ENCODE data around the gene TACC2.

TACC2 gene

DNA sequence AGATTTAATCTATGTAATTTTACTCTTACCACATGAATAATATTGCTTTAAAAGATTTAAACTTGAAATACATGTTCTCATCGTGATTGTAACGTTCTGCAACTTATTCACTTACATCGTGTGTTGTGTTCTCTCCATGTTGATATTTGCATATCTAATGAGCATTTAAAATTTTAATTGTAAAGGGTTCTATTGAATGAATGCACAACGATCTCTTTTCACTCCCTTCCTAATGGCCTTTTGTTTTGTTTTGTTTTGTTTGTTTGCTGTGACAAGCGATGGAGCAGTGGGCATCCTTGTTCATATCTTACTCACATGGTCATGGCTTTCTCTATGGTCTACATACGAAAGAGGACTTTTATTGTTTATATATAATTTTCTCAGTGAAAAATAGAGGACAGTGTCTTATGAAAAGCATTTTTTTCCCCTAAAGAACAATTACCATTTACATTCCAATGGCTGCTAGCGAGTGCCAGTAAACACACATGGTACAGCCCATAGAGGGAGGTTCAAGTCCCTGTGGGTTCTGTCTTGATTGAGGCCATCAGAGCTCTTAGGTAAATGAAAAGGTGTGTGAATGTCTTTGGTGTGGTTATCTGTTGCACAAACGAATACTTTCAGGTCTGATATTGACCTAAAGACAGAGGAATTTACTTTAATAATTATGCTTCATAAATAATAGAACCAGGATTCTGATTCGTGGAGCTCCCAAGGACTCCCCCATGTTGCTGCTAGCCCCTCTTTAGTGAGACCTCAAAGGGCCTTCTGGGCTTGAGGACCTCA lies 314.5 kb downstream of the TACC2 start:
- Histone ChIP-seq H3K36me3 (ENCODE audit: insufficient read depth, low read length) (no peaks in the 10 kb centered on the region), H3K27ac (ENCODE audit: low read depth, low read length, poor library complexity, severe bottlenecking) (no peak overlapping the region), H3K9ac (ENCODE audit: low read length) (no peak overlapping the region)

More for the DNA sequence above, 314.5 kb downstream of the TACC2 start:
- H3F3A ChIP-seq (ENCODE audit: insufficient read depth, low read length) = no peaks in the 10 kb centered on the region
- H3K4me3 ChIP-seq (ENCODE audit: low read depth, low read length, poor library complexity, severe bottlenecking) = no peak overlapping the region
- no peaks in the 10 kb centered on the region for H4K20me1 ChIP-seq (ENCODE audit: insufficient read depth, low read length)
- H3K4me1 ChIP-seq (ENCODE audit: insufficient read depth, low read length, severe bottlenecking) = no peaks in the 10 kb centered on the region
- no peaks in the 10 kb centered on the region for H3K9me3 ChIP-seq (ENCODE audit: low read length)
- no peak overlapping the region for H3K4me2 ChIP-seq (ENCODE audit: low read length)
- H3K27me3 ChIP-seq (ENCODE audit: insufficient read depth, low read length) = no peaks in the 10 kb centered on the region
- H3K79me2 ChIP-seq (ENCODE audit: insufficient read depth, low read length) = no peaks in the 10 kb centered on the region
- TF ChIP-seq EZH2 (IDR thresholded peaks at IDR 0.05; ENCODE audit: borderline replicate concordance, low read length) = no peak
- no peak for TF ChIP-seq CTCF (IDR thresholded peaks at IDR 0.05; ENCODE audit: low read length)
- no peaks in the 10 kb centered on the region for H3K9me2 ChIP-seq (ENCODE audit: low read depth, low read length)
- H2AFZ ChIP-seq (ENCODE audit: low read length) = no peak overlapping the region
